Stimulated activated CD8-positive, alpha-beta memory T cell treated with anti-CD3 and anti-CD28 coated beads, Interleukin-7, amount 100 ng/mL, for 48 hours (primary cell): ENCODE measurements around the gene NFKB2.

Source experiments
- DNase-seq, 2 donors: peaks; one replicate each; pipeline ENCODE4 v3.0.0-alpha.2; 2020; ENCODE audit warnings: low read depth in 1 of 2; ENCODE audit errors: extremely low read depth in 1 of 2

NFKB2 gene

GRCh38 chr10:102407425-102408130 lies 12.1 kb downstream of the NFKB2 start:
- DNase-seq, result no peak

- no peak for DNase-seq
Observed at GRCh38 chr10:102408131-102408727, 12.7 kb downstream of the NFKB2 start.

DNA sequence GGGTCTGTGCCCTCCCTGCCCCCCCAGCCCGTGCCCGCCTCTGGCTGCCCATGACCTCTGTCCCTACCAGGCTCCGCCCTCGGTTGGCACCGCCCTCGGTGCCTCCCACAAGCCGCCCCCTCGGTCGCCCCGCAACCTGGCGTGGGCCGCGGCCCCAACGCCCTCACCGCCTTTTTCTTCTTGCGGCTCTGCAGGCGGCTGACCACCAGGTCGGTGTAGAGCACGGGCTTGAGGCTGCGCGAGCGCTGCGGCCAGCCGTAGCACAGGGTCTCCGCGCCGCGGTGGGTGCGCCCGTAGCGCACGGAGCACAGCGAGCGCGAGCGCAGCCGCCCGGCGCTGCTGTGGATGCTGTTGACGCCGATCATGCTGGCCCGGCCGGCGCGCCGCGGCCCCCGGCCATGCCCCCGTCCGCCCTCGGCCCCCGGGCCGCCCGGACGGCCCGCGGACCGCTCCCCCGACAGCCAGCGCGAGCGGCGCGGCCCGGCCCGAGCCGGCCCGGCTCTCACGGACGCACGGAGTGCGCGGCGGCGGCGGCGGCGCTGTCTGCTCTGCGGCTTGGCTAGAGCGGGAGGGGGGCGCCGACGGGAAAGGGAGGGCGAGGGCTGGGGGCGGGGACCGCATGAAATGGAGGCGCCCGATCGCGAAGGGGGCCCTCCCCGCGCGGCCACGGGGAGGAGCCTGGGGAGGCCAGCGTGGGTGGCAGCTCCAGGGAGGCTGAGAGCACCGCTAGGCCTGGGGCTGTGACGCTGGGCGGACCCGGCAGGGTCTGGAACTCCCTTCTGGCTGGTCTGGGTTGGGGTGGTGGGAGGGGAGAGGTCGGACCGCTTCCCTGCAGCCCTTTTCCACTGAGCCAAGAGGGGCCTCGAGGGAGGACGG lies 13.5 kb downstream of the NFKB2 start:
- peak; percentile 57 to 74 for DNase-seq

DNA sequence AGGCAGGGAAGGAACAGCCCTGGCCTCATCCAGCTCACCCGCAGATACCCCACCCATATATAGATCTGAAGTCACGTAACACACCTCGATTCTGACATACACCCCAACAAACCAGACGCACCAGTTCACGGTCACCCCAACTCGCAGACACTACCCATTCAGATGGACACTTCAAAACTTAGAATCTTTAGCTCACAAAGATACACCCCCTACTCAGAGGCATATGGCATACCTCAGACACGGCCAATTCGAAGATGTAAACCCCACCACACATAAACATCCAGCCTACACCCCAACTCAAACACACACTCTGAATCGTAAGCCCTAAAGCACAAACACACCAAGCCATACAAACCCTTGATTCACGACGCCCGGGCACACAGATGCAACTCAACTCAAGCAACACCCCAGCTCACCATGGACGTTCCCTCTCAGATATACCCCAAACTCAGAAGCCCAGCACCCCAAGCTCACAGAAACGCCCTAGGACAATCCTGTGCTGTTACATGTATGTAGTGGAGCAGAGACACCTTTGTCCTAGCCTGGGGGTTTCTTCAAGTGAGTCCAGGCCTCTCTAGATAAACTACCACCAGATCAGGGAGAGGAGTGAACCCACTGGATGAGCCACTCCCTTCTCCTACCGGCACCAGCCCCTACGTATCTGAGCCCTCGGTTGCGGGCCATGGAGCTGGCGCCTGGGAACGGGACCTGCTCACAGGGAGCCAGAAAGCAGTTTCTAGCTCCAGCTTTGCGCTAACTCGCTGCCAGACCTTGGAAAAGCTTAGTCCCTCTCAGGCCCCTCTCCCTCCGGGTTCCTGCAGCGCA lies 14.3 kb downstream of the NFKB2 start:
- no peak for DNase-seq

DNA sequence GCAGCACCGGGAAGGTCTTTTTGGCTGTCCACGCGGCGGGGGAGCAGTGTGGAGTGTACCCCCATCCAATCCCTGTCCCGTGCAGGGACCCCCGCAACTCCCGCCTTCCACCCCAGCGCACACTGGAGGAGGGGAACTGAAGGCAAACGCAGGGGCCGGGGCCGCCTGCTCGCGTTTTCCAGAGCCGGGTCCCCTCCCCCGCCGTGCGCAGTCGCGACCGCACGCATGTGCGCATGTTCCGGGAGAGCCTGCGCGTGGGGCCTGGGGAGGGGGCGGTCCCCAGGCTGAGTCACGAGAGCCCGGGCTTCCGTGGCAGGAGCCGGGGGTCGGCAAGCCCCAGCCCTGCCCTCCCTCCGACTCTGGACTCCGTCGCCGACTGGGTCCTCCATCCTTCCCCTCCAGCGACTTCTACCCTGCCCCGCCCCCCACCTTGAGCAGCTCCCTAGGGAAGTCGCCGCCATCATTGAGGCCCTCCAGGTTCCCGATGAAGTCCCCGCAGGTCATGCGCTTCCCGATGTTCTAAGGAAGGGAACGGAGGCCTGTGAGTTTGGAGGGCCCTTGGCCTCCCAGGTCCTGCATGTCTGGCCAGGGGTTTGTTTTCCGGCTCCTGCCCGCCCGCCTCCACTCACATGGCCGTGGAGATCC lies 15.0 kb downstream of the NFKB2 start:
- no peak for DNase-seq

DNA sequence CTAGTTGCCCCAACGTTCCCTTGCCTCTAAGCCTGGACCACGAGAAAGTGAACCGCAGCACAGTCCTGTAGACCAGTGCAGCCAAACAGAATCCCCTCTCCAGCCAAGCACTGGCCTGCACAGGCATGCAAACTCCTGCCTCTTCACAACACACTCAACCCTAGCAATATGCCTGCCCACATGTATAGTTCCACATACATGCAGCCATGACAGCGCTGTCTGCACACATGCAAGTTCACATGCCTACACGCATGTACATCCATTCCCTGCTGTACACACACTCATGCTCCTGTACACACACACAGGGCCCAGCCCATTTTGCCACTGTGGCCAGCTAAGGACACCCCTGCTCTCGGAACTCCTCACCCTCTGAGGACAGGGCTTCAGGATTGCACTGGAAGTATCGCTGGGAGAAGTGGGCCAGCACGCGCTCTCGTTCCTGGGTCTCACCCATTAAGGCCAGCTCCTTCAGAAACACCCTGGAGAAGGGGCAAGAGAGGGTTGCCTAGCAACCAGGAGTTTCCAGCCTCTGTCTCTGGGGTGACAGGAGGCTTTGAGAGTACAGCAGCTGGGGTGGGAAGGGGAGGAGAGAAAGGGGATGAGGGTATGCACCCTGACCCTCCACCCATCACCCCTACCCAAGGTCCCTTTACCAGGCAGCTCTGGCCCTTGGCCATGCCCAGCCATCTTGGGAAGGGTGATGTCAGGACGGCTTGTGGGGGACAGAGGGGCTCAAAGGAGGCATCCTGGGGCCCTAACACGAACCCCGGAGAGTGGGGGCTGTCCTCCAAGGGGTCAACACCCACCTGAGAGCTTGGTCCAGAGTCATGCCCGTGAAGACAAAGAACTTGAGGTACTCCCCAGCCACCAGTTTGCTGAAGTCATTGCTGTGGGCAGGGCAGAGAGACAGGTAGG lies 16.1 kb downstream of the NFKB2 start:
- DNase-seq, result no peak

- no peak for DNase-seq
Observed at GRCh38 chr10:102412293-102412692, 16.8 kb downstream of the NFKB2 start.

- no peak for DNase-seq
Observed at GRCh38 chr10:102413053-102413705, 17.7 kb downstream of the NFKB2 start.

DNA sequence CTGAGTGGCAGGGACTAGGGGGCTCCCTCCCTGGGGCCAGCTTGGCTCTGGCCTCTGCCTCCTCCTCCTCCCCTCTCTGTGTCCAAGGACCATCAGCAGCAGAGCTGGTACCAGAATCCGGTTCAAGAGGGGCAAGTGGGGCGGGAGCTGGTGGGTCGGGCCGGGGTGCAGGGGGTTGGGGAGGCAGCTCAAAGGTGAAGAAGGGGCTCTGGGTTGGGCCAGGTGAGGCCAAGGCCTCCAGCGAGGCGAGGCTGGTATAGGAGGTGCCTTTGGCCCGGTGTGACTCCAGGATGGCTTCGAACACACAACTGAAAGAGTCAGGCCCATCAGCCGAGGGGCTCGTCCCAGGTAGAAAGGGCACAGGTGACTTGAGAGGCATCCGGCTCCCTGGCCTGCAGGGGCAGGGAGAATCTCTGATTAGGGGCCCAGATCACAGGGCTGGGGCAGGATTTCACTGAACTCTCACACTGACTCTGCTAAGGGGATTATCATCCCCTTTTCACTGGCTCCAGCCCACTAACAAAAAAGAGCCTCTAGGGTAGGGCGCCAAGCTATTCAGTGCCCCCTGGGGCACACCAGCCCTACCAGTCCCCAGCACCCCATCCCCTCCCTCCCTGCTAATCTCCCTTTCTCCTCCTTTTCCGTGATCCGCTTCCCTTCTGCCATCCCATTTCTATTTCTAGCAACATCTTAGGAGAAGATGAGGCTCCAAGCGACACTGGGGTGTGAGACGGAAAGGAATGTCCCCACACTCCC lies 18.5 kb downstream of the NFKB2 start:
- no peak for DNase-seq

- DNase-seq, result no peak
Observed at GRCh38 chr10:102414749-102415148, 19.2 kb downstream of the NFKB2 start.

- DNase-seq, result no peak
Observed at GRCh38 chr10:102416283-102416682, 20.8 kb downstream of the NFKB2 start.

DNA sequence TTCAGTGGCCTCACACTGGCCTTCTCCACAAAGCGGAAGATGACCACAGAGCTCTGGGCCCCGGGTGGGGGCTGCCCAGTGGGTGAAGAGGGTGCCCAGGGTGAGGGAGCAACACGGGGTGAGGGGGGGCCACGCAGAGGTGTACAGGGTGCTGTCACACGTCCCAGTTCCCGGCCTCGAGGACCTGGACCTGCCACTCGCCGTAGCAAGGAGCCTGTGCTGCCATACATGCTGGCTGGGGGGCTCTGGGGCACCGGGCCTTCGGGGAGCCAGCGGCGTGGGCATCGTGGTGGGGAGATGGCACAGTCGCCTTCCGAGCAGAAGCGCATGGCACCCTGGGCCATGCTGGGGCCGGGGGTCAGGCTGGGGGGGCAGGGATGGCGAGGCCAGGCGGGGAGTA lies 21.2 kb downstream of the NFKB2 start:
- DNase-seq, result no peak

DNA sequence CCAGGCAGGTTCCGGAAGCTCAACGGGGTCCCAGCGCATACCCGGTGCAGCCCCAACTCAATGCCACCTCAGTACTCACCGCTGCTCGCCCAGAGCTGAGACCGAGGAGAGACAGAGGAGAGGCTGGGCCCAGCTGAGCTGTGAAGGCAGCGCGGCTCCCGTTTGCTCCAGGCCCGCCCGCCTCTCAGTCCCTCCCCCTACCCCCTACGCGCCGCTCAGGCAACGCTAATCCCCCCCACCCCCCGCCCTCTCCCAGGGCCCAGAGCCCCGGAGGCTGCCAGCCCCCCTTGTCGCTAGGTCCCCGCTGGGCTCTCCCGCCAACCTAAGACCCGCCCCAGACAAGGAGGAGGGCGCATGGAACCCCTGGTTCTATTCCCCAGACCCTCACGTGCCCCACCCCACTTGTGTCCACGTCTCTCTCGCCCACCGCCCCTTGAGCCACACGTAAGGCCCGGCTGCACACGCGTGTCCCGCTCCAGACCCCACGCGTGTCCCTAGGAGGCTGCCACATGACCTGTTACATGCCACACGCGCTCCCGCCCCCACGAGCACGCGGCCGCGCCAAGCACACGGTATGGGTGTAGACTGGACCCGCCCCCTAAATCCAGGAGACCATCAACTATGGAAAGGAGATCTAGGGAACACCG lies 23.2 kb downstream of the NFKB2 start, which contains the start of gene PSD:
Gene PSD, minus strand, starts transcription at position 164 of the 647 bp plus-strand sequence. CDS start 1,747 bp downstream, outside the sequence.
- no peak for DNase-seq

DNA sequence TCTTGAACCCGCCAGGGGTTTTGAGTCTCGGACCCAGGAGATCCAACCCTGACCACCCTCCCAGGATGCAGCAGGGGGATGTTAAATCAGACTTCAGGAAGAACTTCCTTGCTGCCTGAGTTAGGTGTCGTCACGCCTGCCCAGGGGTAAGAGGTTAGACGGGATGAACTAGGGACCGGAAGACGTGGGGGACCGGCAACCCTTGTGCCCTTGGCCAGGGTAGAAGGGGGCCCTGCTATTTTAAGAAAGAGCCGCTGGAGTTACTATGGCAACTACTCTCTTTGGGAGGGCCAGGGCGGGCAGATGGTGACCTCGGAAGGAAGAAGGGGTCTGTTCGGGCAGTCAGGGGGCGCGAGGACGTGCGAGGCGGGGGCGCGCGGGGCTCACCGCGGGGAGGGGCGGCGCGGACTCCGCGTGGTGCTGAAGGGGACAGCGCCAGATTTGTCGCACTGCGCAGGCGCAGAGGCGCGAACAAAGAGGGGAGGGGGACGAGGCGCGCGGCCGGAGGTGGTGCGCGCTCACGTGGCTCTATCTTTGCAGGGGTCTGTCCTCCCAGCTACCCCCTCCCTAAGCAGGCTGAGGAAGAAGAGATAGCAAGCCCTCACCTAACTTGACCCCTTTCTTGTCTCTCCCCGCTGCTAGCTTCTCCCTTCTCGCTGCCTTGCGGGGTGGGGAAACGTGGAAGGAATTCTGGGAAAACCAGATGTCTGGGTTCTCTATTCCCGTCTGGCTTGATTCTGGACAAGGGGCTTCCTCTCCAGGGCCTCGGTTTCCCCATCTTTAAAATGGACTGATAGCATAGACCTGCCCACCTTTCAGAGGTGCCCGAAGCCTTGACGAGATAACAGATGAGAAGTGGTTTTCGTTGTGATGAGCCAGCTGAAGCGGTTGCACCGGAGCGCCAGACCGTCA lies 24.0 kb downstream of the NFKB2 start:
- no peak for DNase-seq

DNA sequence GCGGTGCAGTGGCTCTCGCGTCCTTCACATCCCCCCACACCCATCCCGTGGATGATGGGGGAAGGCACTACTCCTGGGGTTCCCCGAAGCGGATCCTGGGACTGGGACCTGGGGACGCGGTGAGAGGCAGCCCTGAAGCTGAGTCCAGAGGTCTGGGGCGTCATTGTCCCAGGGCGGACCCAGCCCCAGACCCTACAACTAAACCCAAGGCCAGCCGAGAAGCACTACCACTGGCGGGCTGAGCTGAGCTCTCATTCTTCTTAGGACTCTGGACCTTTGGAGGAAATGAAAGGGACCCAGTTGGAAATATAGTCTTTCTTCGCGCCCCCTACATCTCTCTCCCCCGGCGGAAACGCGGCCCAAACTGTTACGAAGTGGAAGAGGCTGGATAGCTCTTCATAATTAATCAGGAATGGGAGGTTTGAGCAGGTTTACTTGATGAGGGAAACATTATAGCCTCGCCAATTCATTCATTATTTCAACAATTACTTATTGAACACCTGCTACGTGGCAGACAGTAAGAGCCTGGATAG lies 24.7 kb downstream of the NFKB2 start:
- DNase-seq, result no peak
